Measurements from ENCODE around the gene ANKRD40.
"Not testable (repeated sequence)": the region's sequence is repeated elsewhere in the genome, so short reads cannot be mapped to it uniquely, and the experiment has no call there.

ANKRD40 gene

DNA sequence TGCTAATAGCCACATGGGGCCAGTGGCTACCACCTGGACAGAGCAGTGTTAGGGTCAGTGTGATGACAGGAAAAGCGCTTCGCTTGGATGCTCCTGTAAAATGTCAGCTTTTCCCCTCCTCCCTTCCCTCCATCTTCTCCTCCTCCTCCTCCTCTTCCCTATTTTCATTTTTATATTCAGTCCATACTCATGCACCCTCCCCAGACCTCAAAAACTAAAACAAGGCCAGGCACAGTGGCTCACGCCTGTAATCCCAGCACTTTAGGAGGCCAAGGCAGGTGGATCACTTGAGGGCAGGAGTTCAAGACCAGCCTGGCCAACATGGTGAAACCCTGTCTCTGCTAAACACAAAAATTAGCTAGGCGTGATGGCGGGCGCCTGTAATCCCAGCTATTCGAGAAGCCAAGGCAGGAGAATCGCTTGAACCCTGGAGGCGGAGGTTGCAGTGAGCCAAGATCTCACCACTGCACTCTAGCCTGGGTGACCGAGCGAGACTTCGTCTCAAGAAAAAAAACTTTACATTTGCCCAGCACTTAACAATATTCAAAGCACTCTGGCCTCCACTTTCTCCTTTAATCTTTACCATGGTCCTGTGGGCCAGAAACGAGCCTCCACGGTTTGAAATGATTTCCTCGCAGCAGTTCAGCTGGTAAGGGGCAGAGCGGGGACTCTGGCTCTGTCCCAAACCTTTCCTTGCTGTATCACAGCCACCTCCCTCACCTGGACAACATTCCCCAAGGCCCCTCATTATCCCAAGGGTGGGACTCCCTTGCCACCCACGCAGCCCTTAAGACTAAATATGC lies 21.8 kb downstream of the ANKRD40 start:
- no peak for DNase-seq (ENCODE audit: low spot score)

DNA sequence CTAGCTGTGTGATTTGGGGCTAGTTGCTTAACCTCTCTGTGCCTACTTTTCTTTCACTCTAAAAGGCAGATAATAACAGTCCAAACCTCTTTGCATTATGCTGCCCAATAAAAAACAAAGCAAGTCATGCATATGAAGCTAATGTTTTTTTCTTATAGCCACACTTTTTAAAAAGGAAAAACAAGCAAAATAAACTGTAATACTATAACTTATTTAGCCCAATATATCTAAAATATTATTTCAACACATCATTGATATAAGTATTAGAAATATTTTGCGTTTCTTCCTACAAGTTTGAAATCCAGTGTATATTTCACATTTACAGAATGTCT lies 22.4 kb downstream of the ANKRD40 start:
- no peak for DNase-seq (ENCODE audit: low spot score)

DNA sequence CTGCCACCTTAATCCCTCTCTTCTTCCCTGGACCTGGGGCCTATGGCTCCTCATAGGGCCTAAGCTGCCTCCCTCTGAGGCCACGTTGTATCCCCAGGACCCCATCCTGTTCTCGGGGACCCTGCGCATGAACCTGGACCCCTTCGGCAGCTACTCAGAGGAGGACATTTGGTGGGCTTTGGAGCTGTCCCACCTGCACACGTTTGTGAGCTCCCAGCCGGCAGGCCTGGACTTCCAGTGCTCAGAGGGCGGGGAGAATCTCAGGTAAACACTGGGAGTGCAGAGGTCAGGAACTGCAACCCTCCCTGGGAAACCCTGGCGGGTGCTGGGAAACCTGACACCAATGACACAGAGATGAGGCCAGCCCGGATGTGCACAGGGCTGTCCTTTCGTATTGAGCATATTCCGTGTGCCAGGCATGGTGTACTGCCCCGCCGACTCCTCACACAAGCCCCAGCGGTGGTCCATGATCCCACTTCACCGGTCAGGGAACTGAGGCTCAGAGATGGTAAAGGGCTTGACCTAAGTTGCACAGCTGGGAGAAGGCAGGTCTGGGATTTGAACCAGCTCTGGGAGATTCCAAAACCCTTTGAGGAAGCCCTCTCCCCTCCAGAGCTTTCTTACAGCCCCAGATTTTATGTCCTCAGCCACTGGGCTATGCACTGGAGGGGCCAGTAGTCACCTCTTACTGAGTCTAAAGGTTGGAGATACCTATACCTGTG lies 22.9 kb downstream of the ANKRD40 start:
- DNase-seq (ENCODE audit: low spot score) = peak; percentile 59

DNA sequence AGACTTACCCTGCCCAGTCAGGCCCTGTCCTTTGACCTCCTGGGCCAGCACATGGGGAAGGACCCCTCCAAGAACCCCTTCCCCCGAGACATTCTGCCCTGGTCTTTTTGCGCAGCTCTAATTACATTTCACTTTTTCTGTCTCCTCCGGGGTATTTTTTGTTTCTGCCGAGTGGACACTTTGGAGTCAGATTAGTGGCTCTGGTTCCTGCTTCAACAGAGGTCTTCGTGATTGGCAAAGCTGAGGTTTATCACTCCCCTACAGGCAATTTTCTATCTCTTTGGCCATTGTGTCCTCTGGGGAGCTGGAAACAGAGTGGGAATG lies 23.5 kb downstream of the ANKRD40 start:
- no peak for DNase-seq (ENCODE audit: low spot score)

DNA sequence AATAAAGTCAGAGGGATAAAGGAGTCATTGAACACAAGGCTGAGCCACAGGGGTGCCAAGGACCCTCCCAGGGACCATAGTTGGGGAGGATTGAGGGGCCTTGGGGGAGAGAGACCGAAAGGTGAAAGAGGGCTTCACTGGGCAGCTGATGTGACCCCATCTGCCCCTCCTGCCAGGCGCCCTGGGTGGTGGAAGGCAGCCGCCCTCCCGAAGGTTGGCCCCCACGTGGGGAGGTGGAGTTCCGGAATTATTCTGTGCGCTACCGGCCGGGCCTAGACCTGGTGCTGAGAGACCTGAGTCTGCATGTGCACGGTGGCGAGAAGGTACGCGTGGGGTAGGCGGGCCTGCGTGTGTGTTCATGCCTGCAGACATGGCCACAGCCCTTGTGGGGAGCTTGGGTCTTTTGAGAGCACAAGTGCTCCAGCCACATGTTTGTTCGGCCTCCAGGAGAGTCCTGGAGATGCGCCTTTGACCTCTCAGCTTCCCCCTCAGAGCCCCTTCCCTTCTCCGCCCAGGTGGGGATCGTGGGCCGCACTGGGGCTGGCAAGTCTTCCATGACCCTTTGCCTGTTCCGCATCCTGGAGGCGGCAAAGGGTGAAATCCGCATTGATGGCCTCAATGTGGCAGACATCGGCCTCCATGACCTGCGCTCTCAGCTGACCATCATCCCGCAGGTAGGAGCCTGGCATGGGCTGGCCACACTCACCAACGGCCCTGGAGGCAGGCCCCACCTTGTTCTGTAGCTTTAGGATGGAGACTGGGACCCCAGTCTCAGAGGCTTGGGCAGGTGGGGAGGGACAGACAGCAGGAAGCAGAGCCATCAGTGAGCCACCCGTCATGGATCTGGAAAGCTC lies 24.1 kb downstream of the ANKRD40 start:
- DNase-seq (ENCODE audit: low spot score) = no peak

- DNase-seq (ENCODE audit: low spot score) = no peak
Measured at GRCh38 chr17:50682938-50683337, 24.8 kb downstream of the ANKRD40 start.

DNA sequence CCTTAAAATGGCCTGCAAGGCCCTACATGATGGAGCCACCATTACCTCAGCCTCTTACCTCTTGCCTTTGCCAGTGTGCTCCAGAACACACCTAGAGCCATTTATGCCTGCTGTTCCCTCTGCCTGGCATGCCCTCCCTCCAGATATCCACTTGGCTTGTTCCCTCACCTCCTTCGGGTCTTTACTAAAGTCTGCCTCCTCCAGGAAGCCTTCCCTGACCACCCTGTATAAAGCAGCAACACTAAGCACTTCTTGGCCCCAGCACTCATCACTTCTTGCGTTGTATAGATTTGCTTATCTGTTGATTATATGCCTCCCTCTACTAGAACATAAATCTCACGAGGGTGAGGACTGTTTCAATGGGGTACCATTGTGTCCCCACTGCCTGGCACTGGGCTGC lies 25.3 kb downstream of the ANKRD40 start:
- DNase-seq (ENCODE audit: low spot score) = no peak

GRCh38 chr17:50681263-50682200 lies 26.2 kb downstream of the ANKRD40 start:
- DNase-seq (ENCODE audit: low spot score) = no peak

DNA sequence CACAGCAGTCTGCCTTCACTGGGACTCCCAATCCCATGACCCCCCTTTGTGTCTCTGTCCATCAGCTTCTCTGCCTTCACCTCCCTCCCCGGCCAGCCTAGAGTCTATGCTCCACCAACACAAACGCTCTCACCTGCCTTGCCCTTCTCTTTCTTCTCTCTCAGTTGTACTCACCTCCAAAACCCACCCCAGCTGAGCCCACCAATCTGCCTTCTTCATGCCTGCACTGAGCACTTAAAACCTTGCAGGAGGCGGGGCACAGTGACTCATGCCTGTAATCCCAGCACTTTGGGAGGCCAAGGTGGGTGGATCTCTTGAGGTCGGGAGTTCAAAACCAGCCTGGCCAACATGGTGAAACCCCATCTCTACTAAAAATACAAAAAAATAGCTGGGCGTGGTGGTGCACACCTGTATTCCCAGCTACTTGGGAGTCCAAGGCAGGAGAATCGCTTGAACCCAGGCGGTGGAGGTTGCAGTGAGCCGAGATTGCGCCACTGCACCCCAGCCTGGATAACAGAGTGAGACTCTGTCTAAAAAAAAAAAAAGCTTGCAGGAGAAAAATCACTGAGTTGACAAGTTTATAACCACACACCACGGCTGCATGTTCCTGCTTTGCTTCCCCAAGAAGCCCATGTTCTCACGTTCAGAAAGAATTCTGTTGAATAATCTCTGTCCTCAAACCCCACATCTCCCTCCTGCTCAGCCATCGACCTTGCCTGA lies 27.0 kb downstream of the ANKRD40 start:
- DNase-seq (ENCODE audit: low spot score) = not testable (repeated sequence)

GRCh38 chr17:50680126-50680525 lies 27.6 kb downstream of the ANKRD40 start:
- no peak for DNase-seq (ENCODE audit: low spot score)

GRCh38 chr17:50679008-50679544 lies 28.6 kb downstream of the ANKRD40 start:
- DNase-seq (ENCODE audit: low spot score) = no peak

DNA sequence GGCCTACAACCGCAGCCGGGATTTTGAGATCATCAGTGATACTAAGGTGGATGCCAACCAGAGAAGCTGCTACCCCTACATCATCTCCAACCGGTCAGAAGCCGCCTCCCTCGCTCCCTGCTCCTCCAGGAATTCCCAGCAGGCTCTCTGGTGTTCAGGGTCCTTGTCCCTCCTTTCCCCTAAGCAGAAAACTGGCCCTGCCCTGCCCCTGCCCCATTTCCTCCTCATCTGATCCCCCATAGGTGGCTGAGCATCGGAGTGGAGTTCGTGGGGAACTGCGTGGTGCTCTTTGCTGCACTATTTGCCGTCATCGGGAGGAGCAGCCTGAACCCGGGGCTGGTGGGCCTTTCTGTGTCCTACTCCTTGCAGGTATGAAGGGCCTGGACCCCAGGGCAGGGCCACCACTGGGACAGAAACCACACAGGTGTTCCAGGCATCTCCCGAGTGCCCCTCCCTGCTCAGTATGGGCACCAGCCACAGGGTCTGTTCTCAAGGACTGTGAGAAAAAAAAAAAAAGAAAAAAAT lies 29.8 kb downstream of the ANKRD40 start:
- DNase-seq (ENCODE audit: low spot score) = no peak

DNA sequence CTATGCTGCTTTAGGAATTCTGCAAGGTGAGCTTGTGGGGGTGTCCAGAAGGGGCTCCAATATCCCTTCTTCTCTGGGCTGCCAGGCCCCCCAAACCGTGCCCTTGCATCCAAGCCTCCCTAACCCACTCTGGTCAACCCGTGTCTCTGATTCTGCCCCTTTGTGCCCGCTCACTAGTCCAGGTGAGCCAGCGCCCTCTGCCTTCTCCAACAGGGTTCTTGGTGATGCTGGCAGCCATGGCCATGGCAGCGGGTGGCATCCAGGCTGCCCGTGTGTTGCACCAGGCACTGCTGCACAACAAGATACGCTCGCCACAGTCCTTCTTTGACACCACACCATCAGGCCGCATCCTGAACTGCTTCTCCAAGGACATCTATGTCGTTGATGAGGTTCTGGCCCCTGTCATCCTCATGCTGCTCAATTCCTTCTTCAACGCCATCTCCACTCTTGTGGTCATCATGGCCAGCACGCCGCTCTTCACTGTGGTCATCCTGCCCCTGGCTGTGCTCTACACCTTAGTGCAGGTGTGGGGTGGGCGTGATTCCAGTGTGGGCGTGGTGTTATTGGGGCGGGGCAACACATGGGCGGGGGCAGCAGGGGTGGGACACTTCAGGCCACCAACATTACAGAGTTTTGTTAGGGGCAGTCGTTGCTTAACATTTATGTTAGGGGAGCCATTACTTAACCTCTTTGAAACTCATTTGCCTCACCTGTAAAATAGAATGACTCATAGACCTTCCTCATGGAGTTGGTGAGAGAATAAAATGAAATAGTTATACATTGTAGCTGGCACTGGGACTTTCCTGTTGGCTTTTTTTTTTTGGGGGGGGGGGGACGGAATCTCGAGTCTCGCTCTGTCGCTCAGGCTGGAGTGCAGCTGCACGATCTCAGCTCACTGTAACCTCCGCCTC lies 31.4 kb downstream of the ANKRD40 start:
- DNase-seq (ENCODE audit: low spot score) = no peak

DNA sequence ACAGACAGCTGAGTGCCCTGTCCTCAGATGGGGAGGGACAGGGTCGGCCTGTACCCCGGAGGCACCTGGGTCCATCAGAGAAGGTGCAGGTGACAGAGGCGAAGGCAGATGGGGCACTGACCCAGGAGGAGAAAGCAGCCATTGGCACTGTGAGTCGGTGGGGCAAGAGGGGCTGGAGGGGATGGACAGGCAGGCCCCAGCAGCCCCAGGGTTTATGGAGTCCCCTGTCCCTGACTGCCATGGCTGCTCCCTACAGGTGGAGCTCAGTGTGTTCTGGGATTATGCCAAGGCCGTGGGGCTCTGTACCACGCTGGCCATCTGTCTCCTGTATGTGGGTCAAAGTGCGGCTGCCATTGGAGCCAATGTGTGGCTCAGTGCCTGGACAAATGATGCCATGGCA lies 32.1 kb downstream of the ANKRD40 start:
- no peak for DNase-seq (ENCODE audit: low spot score)

DNA sequence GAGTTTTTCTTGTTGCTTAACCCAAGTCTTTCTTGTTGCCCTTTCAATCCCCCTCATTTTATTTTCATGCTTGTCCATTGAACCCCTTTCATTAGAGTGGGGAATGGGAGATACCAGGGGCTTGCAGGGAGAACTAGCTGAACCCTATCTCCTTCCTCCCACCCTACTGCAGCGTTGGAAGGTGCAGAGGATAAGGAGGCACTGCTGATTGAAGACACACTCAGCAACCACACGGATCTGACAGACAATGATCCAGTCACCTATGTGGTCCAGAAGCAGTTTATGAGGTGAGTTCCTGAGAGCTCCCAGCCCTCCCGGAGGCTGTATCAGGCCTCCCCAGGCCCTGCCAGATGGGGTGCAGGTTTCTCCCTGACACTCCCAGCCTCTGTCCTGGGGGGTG lies 32.5 kb downstream of the ANKRD40 start:
- DNase-seq (ENCODE audit: low spot score) = no peak

GRCh38 chr17:50672831-50673551 lies 34.7 kb downstream of the ANKRD40 start:
- DNase-seq (ENCODE audit: low spot score) = no peak

GRCh38 chr17:50672071-50672470 lies 35.6 kb downstream of the ANKRD40 start:
- DNase-seq (ENCODE audit: low spot score) = no peak

GRCh38 chr17:50668838-50669581 lies 38.7 kb downstream of the ANKRD40 start:
- DNase-seq (ENCODE audit: low spot score) = no peak
